ENCODE measurements around the gene RNF146.
"Not testable (repeated sequence)": the region's sequence is repeated elsewhere in the genome, so short reads cannot be mapped to it uniquely, and the experiment has no call there.

Gene RNF146, protein sequence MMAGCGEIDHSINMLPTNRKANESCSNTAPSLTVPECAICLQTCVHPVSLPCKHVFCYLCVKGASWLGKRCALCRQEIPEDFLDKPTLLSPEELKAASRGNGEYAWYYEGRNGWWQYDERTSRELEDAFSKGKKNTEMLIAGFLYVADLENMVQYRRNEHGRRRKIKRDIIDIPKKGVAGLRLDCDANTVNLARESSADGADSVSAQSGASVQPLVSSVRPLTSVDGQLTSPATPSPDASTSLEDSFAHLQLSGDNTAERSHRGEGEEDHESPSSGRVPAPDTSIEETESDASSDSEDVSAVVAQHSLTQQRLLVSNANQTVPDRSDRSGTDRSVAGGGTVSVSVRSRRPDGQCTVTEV

GRCh38 chr6:127266178-127266891, at the start of gene RNF146:
Gene RNF146, plus strand, starts transcription at chr6:127266864. Its CDS starts 13,475 bp downstream, at chr6:127280339.
- DNase-seq, result peak; percentile 53

- no peak for DNase-seq
These were observed 46.8 kb upstream of the RNF146 start for GRCh38 chr6:127219869-127220268.

DNA sequence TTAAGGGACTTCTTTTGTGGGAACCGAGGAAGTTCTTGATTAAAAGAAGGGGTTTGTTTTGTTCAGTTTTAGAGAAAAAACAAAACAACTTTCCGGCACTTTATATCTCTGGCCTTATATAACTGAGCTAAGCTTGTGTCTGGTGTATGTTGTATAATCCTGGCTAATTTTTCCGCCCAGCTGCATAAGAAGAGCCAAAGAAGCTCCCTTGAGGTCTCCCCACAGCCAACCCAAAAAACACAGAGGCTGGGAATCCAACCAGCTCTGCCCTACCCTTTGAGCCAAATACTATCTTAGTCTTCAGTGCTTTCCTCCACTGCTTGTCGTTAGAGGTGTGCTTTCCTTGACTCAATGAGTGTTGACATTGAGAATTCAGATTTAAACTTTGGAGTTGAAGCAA, 45.5 kb upstream of the RNF146 start:
- no peak for DNase-seq

DNA sequence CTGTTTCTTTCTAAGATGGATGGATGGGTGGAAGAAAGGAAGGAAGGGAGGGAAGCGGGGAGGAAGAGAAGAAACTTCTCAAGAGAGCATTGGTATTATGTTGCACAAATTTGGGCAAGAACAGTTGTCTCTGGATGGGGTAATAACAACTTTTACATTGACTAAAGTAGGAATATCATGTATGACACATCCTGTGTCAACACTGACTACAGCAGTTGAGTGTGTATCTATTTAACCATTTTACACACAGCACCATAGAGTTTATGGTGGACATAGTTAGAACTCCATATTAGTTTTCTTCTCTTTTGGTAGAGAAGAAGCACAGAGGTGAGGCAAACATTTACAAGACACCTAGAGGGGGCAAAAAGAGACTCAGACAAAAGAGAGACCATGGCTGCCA, 44.2 kb upstream of the RNF146 start:
- DNase-seq, result no peak

GRCh38 chr6:127225497-127225896, 41.2 kb upstream of the RNF146 start:
- DNase-seq, result no peak

DNA sequence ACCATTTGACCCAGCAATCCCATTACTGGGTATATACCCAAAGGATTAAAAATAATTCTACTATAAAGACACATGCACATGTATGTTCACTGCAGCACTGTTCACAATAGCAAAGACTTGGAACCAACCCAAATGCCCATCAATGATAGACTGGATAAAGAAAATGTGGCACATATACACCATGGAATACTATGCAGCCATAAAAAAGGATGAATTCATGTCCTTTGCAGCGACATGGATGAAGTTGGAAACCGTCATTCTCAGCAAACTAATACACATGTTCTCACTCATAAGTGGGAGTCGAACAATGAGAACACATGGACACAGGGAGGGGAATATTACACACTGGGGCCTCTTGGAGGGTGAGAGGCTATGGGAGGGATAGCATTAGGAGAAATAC, 32.8 kb upstream of the RNF146 start:
- DNase-seq, result not testable (repeated sequence)

- no peak for DNase-seq
These were observed 23.2 kb upstream of the RNF146 start for GRCh38 chr6:127243501-127243900.

DNA sequence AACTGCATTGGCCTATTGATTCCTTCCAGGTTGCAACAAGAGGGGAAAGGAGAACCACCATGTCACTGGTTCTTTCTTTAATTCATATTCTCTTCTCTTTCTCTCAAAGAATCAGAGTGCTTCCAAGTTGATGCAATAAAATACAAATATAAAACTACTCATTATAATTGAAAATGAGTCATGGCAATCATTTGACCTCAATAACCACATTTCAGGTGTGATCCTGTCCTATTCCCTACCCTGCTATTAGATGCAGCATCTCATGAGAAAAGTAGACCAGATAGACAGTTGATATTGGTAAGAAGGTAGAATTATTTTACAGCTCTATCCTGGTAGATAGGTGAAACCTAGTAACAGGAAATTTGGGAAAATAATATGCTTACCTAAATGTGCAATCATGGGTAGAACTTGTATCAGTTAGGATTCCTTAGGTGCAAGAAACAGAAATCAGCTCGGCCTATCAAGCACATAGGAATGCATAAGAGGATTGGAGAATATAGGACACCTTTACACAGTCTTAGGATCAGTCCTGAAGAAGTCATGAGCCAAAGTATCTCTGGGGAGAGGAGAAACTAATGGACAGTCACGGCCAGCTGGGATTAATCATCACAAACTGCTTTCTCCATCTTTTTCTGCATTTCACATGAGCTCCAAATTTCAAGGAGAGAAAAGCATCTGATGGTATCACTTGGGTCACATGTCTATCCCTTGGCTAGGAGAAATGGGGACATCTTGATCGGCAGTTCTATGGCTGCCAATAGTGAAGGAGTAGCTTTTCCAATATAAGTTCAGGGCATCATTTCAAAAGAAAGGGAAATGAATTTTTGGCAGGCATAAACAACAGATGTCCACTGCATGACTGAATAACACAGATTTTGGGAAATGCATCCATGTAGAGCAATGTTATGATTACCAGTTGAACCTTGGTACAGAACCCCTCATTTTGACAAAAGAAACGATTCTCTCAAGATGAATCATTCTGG, 19.3 kb upstream of the RNF146 start:
- no peak for DNase-seq

GRCh38 chr6:127249621-127250020, 17.0 kb upstream of the RNF146 start:
- no peak for DNase-seq

- no peak for DNase-seq
These were observed 11.4 kb upstream of the RNF146 start for GRCh38 chr6:127255286-127255685.

DNA sequence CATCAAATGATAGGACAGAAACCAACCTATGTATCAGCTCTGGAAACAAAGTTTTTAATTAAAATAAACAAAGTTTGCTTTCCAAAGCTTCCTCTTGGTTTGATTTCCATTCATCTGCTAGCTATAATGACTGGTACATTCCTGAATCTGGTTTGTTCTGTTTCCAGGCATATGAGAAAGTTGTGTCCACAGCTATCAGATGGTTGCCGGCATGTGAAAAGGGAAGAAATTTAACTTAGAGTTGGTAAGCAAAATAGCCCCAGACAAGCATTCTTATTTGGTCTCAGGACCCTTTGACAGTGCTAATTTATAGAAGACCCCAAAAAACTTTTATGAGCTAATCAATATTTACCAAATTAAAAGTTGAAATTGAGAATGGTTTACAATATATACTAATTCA, 3.8 kb upstream of the RNF146 start:
- no peak for DNase-seq

GRCh38 chr6:127263481-127263880, 3.2 kb upstream of the RNF146 start:
- no peak for DNase-seq

- DNase-seq, result peak; percentile 33
These were observed 405 bp downstream of the RNF146 start for GRCh38 chr6:127266892-127267645.

- no peak for DNase-seq
These were observed 1.3 kb downstream of the RNF146 start for GRCh38 chr6:127267646-127268625.

GRCh38 chr6:127272576-127272975, 5.9 kb downstream of the RNF146 start:
- DNase-seq, result no peak

- DNase-seq, result no peak
These were observed 6.8 kb downstream of the RNF146 start for GRCh38 chr6:127273499-127273898.

- DNase-seq, result no peak
These were observed 9.7 kb downstream of the RNF146 start for GRCh38 chr6:127276331-127276730.

DNA sequence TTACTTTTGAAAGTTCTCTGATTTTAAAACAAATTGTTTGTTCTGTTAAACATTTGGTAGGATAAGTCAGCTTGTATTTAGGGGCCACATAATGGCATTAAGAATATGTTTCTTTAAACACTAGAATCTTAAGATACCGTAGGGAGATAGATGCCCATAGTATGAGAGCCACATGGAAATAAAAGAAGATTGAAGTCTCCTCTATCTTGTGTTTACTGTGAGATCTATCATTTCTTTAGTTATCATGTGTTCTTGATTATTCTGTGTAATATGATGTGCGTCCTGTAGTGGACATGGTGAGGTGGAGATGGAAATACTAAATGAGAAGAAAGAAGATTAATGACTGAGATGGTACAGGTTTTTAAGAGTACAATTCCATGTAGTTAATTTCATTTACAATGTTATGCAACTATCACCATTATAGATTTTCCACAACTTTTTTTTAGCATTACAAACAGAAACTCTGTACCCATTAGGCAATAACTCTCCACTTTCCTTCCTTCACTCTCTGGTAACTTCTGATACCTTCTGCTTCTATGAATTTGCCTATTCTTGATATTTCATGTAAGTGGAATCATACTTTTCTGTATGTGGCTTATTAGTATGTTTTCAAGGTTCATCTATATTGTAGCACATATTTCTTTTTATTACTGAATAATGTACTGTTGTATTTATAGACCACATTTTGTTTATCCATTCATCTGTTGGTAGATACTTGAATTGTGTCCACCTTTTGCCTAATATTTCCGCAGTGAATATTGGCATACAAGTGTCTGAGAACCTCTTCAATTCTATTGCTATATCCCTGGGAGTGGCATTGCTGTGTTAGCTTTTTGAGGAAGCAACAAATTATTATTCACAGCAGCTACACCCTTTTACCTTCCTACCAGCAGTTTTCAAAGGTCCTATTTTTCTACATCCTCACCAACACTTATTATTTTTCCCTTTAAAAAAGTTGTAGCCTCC, 11.5 kb downstream of the RNF146 start:
- no peak for DNase-seq

GRCh38 chr6:127279815-127280214, 13.2 kb downstream of the RNF146 start:
- no peak for DNase-seq

DNA sequence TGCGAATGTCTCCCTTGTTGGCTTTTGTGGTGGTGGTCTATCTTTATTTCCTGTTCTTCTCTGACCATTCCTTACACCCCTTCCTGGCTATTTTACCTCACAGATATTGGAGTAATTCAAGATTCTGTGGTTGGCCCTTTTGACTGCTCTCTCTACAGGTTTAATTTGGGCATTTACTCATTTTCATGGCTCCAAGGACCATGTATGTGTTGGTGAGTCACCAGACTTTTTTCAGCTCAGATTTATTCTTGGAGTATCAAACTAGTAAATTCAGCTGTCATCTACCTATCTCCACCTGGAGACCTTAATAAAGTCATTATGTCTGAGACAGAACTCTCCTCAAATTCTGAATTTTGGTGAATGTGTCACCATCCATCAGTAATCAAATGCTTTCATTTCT, 15.5 kb downstream of the RNF146 start:
- no peak for DNase-seq

Measured in activated T-cell treated with anti-CD3 and anti-CD28 coated beads for 4 hours (primary cell).